CD4-positive, alpha-beta memory T cell (primary cell): ENCODE data around the gene AJAP1. TPM values are rescaled to one million over a fixed set of nuclear protein-coding genes. Genes with fewer than 3 reads are reported as not detected.

ENCODE experiments used
- CTCF ChIA-PET: fragments of 350-600 bp; sonication (Branson Sonifier 250); formaldehyde crosslinking; loops from one replicate; lab custom pipeline; 2021; ENCODE audit warnings: inconsistent platforms; ENCODE audit not compliant: partially characterized antibody; lab: Charles Lee
- POLR2A ChIA-PET: fragments of 350-600 bp; sonication (Branson Sonifier 250); formaldehyde crosslinking; loops from one replicate; lab custom pipeline; 2021; ENCODE audit not compliant: partially characterized antibody; lab: Charles Lee
- DNase-seq, 5 donors: peaks; one replicate each; pipeline versions ENCODE4 v3.0.0 to v3.0.0-alpha.2; 2020 to 2022; ENCODE audit warnings: mixed read lengths in 1 of 5
- H3K27ac ChIP-seq: one replicate; pipeline ENCODE4 v1.7.0; 2013; ENCODE audit warnings: low read depth, low read length
- H3K27me3 ChIP-seq: 2 replicates; pipeline ENCODE4 v1.7.0; 2013; ENCODE audit warnings: mild to moderate bottlenecking, low read length, moderate library complexity; ENCODE audit not compliant: insufficient read depth
- H3K36me3 ChIP-seq: 2 replicates; pipeline ENCODE4 v1.7.0; 2013; ENCODE audit warnings: mild to moderate bottlenecking, low read length, moderate library complexity; ENCODE audit not compliant: insufficient read depth
- H3K4me1 ChIP-seq: 2 replicates; pipeline ENCODE4 v1.7.0; 2013; ENCODE audit warnings: mild to moderate bottlenecking, low read length, moderate library complexity; ENCODE audit not compliant: insufficient read depth
- H3K4me3 ChIP-seq, 2 donors: one replicate each; pipeline ENCODE4 v1.7.0; 2013; ENCODE audit warnings: low read length in 2 of 2, mild to moderate bottlenecking in 1 of 2
- H3K9me3 ChIP-seq, 2 donors: one replicate each; pipeline ENCODE4 v1.7.0; 2013; ENCODE audit warnings: low read length in 2 of 2, control low read depth in 1 of 2; ENCODE audit not compliant: control insufficient read depth in 1 of 2
- H3K27ac Mint-ChIP-seq, 7 donors: one replicate each; pipeline ENCODE4 v1.8.0; 2020 to 2021; ENCODE audit warnings: mixed read lengths in 7 of 7, mild to moderate bottlenecking in 6 of 7, inconsistent platforms in 3 of 7, moderate library complexity in 3 of 7
- H3K27me3 Mint-ChIP-seq, 2 donors: one replicate each; pipeline ENCODE4 v1.8.0; 2020 to 2021; ENCODE audit warnings: mixed read lengths in 2 of 2
- H3K36me3 Mint-ChIP-seq, 2 donors: one replicate each; pipeline ENCODE4 v1.8.0; 2020 to 2021; ENCODE audit warnings: mixed read lengths in 2 of 2, inconsistent platforms in 1 of 2, mild to moderate bottlenecking in 1 of 2
- H3K4me1 Mint-ChIP-seq, 4 donors: one replicate each; pipeline ENCODE4 v1.8.0; 2020 to 2021; ENCODE audit warnings: mixed read lengths in 4 of 4, mild to moderate bottlenecking in 1 of 4
- H3K4me3 Mint-ChIP-seq, 8 donors: one replicate each; pipeline ENCODE4 v1.8.0; 2020 to 2021; ENCODE audit warnings: mixed read lengths in 8 of 8, mild to moderate bottlenecking in 7 of 8, moderate library complexity in 6 of 8, inconsistent platforms in 3 of 8
- H3K9me3 Mint-ChIP-seq, 8 donors: one replicate each; pipeline ENCODE4 v1.8.0; 2020 to 2021; ENCODE audit warnings: mixed read lengths in 8 of 8, mild to moderate bottlenecking in 5 of 8, inconsistent platforms in 3 of 8, moderate library complexity in 1 of 8
- intact Hi-C: fragments of 100-400 bp; cut with micrococcal nuclease; formaldehyde crosslinking; loops from one replicate; pipeline ENCODE4 v1.15.1; 2023
- polyA plus RNA-seq, 2 donors: library from polyadenylated mRNA; unstranded; fragments of 300-500 nt; fragmentation: Illumina TruSeq; gene quantifications; one replicate each; pipeline ENCODE4 v1.2.3, GENCODE V29; 2021
- total RNA-seq, 2 experiments: library from RNA; stranded (reverse); gene quantifications; one replicate each; pipeline ENCODE4 v1.2.3, GENCODE V29; 2021

Gene AJAP1
- total and polyA plus RNA-seq, 4 experiments from 2014 or later = 0.09 TPM; not detected in 3

- no peaks in the 10 kb centered on the region for H3K36me3 Mint-ChIP-seq
- no peaks in the 10 kb centered on the region for H3K9me3 ChIP-seq
- peaks cover 1 to 5% of the 10 kb centered on the region in 2 donors for H3K27me3 Mint-ChIP-seq
- no peaks in the 10 kb centered on the region for H3K27me3 ChIP-seq
- H3K4me3 ChIP-seq = no peak overlapping the region
- no peaks in the 10 kb centered on the region for H3K36me3 ChIP-seq
- H3K4me3 Mint-ChIP-seq = no peak overlapping the region
- CTCF ChIA-PET = no interaction called here
- H3K9me3 Mint-ChIP-seq = peaks cover 0 to 2% (median 0%) of the 10 kb centered on the region in 8 donors
- POLR2A ChIA-PET = no interaction called here
- DNase-seq = no peak
- H3K4me1 ChIP-seq = no peaks in the 10 kb centered on the region
- H3K27ac Mint-ChIP-seq = no peak overlapping the region
- no peak overlapping the region for H3K27ac ChIP-seq
- intact Hi-C loops = no loop called here
- no peaks in the 10 kb centered on the region for H3K4me1 Mint-ChIP-seq
These were observed 37.5 kb downstream of the AJAP1 start for GRCh38 chr1:4691766-4692405.

GRCh38 chr1:4692437-4692836 is 38.0 kb downstream of the AJAP1 start:
- peaks cover 0 to 2% (median 0%) of the 10 kb centered on the region in 8 donors for H3K9me3 Mint-ChIP-seq
- POLR2A ChIA-PET = no interaction called here
- H3K4me1 ChIP-seq = no peaks in the 10 kb centered on the region

GRCh38 chr1:4693331-4693730 is 38.9 kb downstream of the AJAP1 start:
- POLR2A ChIA-PET = no interaction called here

More at GRCh38 chr1:4692437-4692836, 38.0 kb downstream of the AJAP1 start:
- no peaks in the 10 kb centered on the region for H3K36me3 ChIP-seq
- H3K27me3 ChIP-seq = no peaks in the 10 kb centered on the region
- H3K9me3 ChIP-seq = no peaks in the 10 kb centered on the region
- no peak for DNase-seq
- peak overlapping the region in 1 of 7 donors; percentile 31 for H3K27ac Mint-ChIP-seq
- H3K27me3 Mint-ChIP-seq = peaks cover 0 to 1% of the 10 kb centered on the region in 2 donors
- H3K4me3 ChIP-seq = no peak overlapping the region
- H3K36me3 Mint-ChIP-seq = no peaks in the 10 kb centered on the region
- CTCF ChIA-PET = no interaction called here
- H3K4me3 Mint-ChIP-seq = no peak overlapping the region
- intact Hi-C loops = no loop called here
- no peak overlapping the region for H3K27ac ChIP-seq
- H3K4me1 Mint-ChIP-seq = no peaks in the 10 kb centered on the region

DNA sequence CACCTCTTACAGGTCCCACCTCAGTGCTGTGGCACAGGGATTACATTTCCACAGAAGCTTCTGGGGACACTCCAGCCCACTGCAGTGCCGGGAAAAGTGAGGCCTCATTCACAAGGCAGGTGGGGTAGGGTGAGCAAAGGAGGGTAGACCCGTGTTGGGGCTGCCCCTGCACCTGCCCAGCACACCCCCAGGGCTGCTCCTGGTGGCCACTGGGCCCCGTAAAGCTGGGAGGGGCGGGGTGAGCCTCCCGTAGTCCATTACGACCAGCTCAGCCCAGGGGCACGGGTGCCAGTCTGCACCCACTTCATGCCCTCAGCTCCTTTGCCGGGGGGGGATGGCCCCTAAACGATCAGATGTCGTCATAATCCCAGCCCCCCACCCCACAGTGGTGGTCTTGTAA is 39.5 kb downstream of the AJAP1 start:
- Mint-ChIP-seq H3K27me3 (peaks cover 0 to 1% of the 10 kb centered on the region in 2 donors), H3K4me3 (no peak overlapping the region), H3K9me3 (peaks cover 0 to 2% (median 0%) of the 10 kb centered on the region in 8 donors), H3K27ac (no peak overlapping the region), H3K36me3 (no peaks in the 10 kb centered on the region), H3K4me1 (no peaks in the 10 kb centered on the region)
- Histone ChIP-seq H3K4me3 (no peak overlapping the region), H3K36me3 (no peaks in the 10 kb centered on the region), H3K9me3 (no peaks in the 10 kb centered on the region), H3K4me1 (no peaks in the 10 kb centered on the region), H3K27ac (no peak overlapping the region), H3K27me3 (no peaks in the 10 kb centered on the region)
- no peak for DNase-seq
- POLR2A ChIA-PET = no interaction called here
- CTCF ChIA-PET = no interaction called here
- intact Hi-C loops = no loop called here

More at GRCh38 chr1:4693331-4693730, 38.9 kb downstream of the AJAP1 start:
- Histone ChIP-seq H3K9me3 (no peaks in the 10 kb centered on the region), H3K27ac (no peak overlapping the region), H3K36me3 (no peaks in the 10 kb centered on the region), H3K4me3 (no peak overlapping the region), H3K27me3 (no peaks in the 10 kb centered on the region), H3K4me1 (no peaks in the 10 kb centered on the region)
- Mint-ChIP-seq H3K36me3 (no peaks in the 10 kb centered on the region), H3K27me3 (peaks cover 0 to 1% of the 10 kb centered on the region in 2 donors), H3K9me3 (peaks cover 0 to 2% (median 0%) of the 10 kb centered on the region in 8 donors), H3K27ac (no peak overlapping the region), H3K4me3 (no peak overlapping the region), H3K4me1 (no peaks in the 10 kb centered on the region)
- no peak for DNase-seq
- CTCF ChIA-PET = no interaction called here
- intact Hi-C loops = no loop called here

GRCh38 chr1:4694492-4694891 is 40.1 kb downstream of the AJAP1 start:
- Histone ChIP-seq H3K27me3 (no peaks in the 10 kb centered on the region), H3K36me3 (no peaks in the 10 kb centered on the region), H3K27ac (no peak overlapping the region), H3K9me3 (no peaks in the 10 kb centered on the region), H3K4me3 (no peak overlapping the region), H3K4me1 (no peaks in the 10 kb centered on the region)
- Mint-ChIP-seq H3K9me3 (peaks cover 0 to 2% (median 0%) of the 10 kb centered on the region in 8 donors), H3K27ac (no peak overlapping the region), H3K27me3 (peaks cover 0 to 1% of the 10 kb centered on the region in 2 donors), H3K4me1 (no peaks in the 10 kb centered on the region), H3K4me3 (no peak overlapping the region), H3K36me3 (no peaks in the 10 kb centered on the region)
- ChIA-PET POLR2A (no interaction called here), CTCF (no interaction called here)
- intact Hi-C loops = no loop called here
- no peak for DNase-seq

DNA sequence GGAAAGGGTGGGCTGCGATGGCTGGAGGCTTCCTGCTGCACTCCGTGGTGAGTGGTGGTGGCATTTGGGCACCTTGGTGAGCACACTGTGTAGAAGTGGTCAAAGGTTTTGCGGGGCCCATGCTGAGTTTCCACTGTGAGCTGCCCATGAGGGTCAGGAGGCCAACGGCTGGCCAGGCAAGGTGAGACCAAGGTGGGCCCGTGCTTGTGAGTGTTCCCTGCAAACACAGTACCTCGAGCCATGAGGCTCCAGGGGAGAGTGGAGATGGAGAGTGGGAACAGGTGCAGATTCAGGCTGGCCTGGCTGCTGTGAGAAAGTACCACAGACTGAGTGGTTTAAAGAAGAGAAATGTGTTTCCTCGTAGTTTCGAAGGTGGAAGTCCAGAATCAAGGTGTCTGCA is 40.8 kb downstream of the AJAP1 start:
- CTCF ChIA-PET = no interaction called here
- Mint-ChIP-seq H3K4me1 (no peaks in the 10 kb centered on the region), H3K4me3 (no peak overlapping the region), H3K27ac (no peak overlapping the region), H3K36me3 (no peaks in the 10 kb centered on the region), H3K9me3 (peaks cover 0 to 2% (median 0%) of the 10 kb centered on the region in 8 donors), H3K27me3 (peaks cover 0 to 1% of the 10 kb centered on the region in 2 donors)
- Histone ChIP-seq H3K4me1 (no peaks in the 10 kb centered on the region), H3K9me3 (no peaks in the 10 kb centered on the region), H3K4me3 (no peak overlapping the region), H3K27me3 (no peaks in the 10 kb centered on the region), H3K36me3 (no peaks in the 10 kb centered on the region), H3K27ac (no peak overlapping the region)
- no peak for DNase-seq
- POLR2A ChIA-PET = no interaction called here
- intact Hi-C loops = no loop called here

GRCh38 chr1:4696161-4696745 is 41.8 kb downstream of the AJAP1 start:
- intact Hi-C loops = no loop called here
- CTCF ChIA-PET = no interaction called here

More at GRCh38 chr1:4696161-4696745, 41.8 kb downstream of the AJAP1 start:
- POLR2A ChIA-PET = no interaction called here
- Mint-ChIP-seq H3K9me3 (peaks cover 0 to 2% (median 0%) of the 10 kb centered on the region in 8 donors), H3K27ac (no peak overlapping the region), H3K27me3 (peaks cover 0 to 1% of the 10 kb centered on the region in 2 donors), H3K36me3 (no peaks in the 10 kb centered on the region), H3K4me3 (no peak overlapping the region), H3K4me1 (no peaks in the 10 kb centered on the region)
- DNase-seq = no peak
- H3K36me3 ChIP-seq = no peaks in the 10 kb centered on the region
- no peaks in the 10 kb centered on the region for H3K4me1 ChIP-seq
- no peaks in the 10 kb centered on the region for H3K27me3 ChIP-seq
- H3K9me3 ChIP-seq = no peaks in the 10 kb centered on the region
- H3K27ac ChIP-seq = no peak overlapping the region
- H3K4me3 ChIP-seq = no peak overlapping the region
